HG03460 (cell line): ENCODE measurements around the gene TC2N.
A peak's percentile ranks its signal among the peaks of the same experiment; 100 is the strongest.
"Not testable (repeated sequence)": the region's sequence is repeated elsewhere in the genome, so short reads cannot be mapped to it uniquely, and the experiment has no call there.

Experiments used
- ATAC-seq: cut with Tn5 transposase; IDR thresholded peaks from one replicate; pipeline ENCODE4 v1.9.1; 2021; ENCODE audit not compliant: unreplicated experiment

The TC2N gene

DNA sequence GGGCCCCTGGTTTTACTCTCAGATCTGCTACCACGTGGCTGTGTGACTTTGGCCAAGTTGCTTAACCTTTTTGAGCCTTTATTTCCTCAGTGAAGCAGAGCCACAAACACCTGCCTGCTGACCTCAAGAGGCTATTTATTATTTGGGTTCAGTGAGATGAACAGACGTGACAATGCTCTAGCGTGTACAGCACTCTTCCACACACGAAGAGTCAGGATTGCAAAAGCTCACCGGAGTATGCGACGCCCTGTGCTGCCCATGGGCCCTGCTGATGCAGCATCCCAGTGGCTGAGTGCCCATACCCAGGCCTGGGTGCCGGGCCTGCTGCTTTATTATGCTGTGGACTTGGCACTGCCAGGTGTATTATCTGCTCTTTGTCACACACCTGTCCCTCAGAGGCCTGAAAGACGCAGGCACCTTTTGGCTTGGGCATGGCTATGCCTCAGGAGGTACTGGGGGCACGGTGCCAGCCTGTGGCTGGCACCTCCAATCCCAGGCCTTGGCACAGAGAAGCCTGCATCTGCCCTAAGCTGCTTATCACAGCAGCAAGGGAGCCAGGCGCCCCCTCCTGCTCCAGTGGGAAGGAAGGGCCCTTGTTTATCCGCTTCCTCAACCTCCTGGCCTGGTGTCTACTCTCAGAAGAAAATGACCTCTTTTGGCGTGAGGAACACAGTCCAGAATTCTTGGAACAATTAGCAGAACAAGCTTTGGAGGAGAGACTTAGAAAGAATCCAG is 22.3 kb upstream of the TC2N start:
- no peak for ATAC-seq

DNA sequence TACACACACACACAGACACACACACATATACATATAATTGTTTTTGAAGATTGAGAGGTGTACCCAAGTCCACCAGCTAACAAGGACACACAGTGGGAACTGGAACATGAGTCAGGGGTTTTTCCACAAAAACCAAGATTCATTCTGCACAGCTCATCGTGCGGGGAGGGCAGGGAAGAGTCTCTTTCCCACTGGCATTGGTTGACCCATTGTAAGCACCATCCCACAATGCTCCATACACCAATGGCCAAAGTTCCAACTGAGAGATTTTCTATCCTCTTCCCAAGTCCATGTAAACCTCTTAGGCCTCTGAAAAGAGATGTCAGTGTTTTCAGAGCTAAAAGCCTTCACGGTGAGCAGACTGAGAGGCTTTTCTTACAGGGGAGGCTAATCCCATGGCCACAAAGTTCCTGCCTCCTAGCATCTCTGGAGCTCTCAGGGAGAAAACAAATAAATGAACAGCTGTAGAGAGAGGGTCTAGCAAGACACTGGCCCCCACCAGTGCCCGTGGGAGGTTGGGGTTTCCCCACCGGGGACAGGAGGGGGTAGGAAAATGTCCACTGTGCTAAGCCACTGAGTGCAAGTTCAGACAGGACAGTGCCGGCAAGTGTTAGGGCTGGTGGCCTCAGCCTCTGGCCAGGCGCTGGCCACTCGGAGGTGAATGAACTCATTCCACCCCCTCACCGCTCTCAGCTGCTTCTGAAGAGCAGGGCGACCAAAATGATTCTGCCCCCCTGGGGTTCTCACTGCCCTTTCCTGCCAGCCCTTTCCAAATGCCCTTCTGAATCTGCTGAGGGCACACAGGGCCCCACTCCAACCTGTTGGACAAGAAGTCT is 21.5 kb upstream of the TC2N start:
- ATAC-seq: no peak

DNA sequence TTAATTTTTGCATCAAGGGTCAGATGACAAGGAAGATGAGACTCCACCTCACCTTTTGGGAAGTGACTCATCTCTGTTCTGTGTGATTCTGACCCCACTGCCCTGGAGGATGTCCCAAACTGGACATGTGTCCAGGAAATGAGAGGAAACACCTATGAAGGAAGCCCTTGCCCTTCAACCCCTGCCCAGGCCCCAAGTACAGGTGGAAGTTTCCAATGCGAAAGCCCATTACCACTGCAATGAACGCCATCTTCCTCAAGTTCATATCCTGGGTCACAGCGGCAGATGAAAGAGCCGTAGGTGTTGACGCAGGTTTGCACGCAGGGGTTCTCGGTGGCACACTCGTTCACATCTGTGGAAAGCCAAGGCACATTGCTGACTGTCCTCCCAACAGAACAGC is 19.6 kb upstream of the TC2N start:
- ATAC-seq: no peak

DNA sequence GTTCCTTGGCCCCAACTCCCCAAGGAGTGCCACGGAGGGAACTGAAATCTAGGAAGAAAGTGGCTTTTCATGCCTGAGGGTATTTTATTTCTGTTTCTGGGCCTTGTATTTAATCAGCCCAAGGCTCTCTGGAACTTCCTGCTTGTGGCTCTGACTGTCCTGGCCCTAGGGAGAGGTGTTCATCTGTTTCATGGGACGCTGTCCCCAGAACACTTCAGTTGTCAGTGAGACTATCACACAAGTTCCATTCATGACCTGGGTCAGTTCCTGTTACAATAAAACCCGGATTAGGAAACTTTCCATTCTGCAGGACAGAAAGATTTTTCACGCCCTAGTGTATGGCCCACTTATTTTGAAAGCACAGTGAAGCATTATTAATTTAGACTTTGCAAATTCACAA is 18.5 kb upstream of the TC2N start:
- ATAC-seq: no peak

DNA sequence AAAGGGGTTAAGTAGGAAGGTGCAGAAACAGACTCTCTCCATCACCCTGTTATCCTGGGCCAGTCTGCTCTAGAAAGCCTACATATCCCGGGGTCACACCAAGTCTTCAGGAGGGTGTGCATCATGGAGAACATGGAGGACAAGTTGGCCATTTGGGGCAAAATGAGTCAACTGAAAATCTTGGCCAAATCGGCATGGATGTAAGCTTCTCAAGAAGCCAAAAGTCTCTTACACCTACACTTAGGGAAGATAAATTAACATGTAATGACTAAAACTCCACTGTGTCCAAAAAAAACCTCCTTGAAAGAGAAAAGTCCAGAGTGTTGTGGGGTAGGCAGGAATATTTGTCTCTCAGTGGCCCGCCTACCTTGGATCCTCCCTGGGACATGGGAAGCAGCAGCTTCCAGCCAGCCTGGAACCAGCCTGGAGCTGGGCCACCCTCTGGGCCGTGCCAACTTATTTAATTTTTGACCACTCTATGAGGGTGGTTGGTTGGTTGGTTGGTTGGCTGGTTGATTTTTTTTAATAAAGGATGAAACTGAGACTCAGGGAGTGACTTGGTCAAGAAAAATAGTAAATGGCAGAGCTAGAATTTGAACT is 17.9 kb upstream of the TC2N start:
- no peak for ATAC-seq

DNA sequence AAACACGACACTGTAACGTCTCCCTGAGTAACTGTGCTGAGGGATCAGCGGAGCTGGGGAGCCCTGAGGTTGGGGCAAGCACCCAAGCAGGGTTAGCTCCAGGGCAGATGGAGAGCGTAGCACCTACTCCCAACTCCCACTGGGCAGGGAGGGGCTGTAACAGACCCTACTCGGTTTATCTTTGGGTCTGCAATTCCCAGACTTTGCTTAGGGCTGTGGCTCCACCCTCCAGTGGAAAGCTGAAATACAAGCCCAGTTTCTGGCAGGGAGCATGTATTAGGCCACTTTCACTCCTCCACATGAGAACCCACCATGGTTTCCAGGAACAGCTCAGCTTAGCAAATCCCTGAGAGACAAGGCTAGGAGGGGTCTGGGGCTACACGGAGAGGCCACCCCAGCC is 17.3 kb upstream of the TC2N start:
- ATAC-seq: no peak

DNA sequence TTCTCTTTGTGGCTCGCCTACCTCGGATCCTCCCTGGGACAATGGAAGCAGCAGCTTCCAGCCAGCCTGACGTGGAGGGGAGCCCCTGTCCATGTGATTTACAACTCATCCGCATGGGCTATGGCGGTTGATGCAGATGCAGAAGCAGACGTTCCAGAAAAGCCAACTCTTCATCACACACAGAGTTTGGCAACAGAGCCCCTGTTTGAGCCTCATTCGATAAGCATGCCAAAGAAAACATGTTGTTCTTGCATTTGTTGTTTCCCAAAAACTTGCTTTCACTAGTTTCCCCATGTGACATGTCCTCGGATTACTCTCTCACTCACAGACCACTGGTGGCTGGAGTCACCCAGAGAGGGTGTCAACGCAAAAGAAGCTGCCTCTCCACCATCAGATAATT is 16.4 kb upstream of the TC2N start:
- no peak for ATAC-seq

DNA sequence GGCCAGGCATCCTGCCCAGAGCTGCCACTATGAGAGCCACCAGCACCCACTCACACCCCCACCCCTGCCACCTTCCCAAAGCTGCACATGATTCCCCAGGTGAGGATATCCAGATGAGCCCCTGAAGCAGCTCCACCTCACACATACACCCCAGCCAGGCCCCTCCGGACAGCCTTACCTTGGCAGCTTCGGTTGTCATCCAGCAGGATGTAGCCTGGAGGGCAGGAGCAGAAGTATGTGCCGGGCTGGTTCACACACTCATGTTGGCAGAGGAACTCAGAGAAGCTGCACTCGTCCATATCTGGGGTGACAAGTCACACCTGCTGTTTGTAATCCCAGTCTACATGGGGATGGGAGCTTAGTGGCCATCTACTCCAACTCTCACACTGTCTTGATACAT is 15.4 kb upstream of the TC2N start:
- ATAC-seq: no peak

DNA sequence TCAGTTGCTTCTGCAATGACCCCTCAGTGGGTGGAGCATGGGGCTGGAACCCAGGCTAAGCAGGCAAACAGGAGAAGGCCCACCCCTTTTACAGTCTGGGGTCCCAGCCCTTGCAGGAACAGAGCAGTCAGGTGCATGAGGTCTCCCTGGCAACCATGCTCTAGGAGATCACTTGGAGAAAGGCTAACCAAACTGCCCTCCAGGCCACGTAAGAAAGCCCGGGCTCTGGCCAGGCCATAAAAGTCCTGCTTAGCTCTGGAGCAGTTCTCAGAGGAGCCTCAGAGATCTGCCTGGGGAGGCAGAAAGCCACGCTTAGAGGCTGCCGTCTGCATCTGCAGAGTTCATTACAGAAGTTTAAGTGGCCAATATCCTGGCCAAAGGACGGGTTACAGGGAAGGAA is 15.0 kb upstream of the TC2N start:
- ATAC-seq: no peak

DNA sequence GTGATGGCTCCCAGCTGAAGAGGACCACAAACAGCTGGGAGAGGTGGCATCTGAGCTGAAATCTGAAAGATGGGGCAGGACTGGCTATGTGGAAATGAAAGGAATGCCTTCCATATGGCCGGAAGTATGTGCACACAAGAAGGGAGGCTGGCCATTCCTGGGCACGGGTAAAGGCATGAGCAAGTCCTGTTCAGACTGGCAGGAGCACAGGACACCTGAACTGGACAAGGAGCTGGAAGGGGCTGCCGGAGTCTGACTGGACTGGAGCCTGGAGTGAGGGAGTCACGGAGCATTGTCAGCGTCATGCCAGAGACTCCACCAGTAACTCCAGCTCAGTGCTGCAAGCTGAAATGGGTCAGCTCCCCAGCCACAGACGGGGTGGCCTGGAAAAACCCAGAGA is 11.9 kb upstream of the TC2N start:
- ATAC-seq: no peak

DNA sequence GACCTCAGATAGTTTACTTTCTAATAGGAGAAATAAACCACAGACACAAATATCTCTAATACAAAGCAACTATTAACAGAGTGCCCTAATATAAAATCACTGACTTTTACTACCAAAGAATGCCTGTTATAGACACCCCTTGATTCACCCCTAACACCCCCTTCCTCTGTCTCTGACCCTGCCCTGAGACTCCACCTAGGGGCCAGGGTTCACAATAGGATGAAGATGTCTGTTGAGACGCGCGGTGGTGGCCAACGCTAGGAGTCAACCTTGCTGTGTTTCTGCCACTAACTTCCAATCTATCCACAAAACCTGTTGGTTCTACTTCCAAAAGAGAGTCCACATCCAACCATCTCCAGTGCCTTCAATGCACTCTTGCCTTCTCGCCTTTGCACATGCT is 10.9 kb upstream of the TC2N start:
- no peak for ATAC-seq

DNA sequence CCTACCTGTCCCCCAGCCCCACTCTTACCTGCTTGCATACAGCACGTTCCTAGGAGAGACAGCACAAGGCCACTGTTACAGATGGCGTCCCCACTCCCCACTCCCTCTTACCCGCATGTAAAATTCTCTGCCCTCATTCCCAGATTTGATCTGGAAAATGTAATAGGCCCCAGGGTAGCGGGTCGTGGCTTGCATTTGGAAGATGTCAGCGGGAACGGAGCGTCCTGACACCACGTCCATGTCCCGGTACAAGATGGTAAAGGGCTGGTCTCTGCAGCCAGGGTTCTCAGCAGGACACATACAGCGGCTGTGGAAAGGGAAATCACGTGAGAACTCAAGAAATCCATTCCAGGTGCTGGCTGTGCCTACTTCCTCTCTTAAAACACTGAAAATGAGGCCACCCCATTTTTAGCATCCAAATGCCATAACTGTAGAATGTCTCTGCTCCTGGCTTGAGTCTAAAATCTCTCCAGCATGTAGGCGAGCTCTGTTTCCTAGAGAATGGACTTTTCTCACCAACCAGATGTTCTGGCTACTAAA is 10.1 kb upstream of the TC2N start:
- ATAC-seq: no peak

DNA sequence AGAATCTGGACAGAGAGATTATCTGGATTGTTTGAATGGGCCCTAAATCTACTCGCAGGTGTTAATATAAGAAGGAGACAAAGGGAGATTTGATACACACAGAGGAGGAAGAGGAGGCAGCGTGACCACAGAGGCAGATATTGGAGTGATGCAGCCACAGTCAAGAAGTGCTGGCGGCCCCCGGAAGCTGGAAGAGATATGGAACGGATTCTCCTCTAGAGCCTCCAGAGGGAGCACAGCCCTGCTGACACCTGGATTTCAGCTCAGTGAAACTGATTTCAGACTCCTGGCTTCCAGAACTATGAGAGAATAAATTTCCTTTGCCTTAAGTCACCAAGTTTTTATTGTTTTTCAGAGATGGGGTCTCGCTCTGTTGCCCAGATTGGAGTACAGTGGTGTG is 9.2 kb upstream of the TC2N start:
- no peak for ATAC-seq

DNA sequence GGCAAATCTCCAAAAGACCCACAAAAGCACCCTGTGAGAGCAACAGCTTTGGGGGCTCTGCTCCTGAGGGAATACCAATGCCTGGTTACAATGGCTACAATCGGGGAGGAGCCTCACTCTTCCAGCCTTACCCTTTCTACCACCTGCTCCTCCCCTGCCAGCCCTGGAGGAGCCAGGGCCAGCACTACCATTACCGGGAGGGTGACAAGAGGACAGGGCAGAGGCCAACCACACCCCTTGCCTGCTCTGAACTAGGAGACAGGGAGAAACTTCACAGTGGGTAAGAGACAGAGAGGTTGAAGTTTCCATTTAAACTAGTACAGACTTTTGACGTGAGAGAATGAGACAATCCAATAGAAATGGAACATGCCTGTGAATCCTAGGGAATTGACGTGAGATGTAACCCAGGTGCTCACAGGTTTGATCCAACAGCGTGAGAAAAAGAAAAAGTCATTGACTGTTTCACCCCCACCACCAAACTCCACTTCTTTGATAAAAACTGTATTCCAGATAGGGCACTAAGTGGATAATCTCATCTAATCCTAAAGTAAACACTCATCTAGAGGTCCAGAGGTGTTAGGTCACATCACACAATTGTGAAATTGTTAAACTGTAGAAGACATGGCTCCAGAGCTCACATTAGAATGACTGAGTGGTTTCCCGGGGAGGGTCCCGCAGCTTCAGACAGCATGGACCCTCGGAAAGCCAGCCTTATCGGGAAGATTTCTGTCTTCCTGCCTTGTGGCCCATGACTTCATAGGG is 8.4 kb upstream of the TC2N start:
- ATAC-seq: no peak

DNA sequence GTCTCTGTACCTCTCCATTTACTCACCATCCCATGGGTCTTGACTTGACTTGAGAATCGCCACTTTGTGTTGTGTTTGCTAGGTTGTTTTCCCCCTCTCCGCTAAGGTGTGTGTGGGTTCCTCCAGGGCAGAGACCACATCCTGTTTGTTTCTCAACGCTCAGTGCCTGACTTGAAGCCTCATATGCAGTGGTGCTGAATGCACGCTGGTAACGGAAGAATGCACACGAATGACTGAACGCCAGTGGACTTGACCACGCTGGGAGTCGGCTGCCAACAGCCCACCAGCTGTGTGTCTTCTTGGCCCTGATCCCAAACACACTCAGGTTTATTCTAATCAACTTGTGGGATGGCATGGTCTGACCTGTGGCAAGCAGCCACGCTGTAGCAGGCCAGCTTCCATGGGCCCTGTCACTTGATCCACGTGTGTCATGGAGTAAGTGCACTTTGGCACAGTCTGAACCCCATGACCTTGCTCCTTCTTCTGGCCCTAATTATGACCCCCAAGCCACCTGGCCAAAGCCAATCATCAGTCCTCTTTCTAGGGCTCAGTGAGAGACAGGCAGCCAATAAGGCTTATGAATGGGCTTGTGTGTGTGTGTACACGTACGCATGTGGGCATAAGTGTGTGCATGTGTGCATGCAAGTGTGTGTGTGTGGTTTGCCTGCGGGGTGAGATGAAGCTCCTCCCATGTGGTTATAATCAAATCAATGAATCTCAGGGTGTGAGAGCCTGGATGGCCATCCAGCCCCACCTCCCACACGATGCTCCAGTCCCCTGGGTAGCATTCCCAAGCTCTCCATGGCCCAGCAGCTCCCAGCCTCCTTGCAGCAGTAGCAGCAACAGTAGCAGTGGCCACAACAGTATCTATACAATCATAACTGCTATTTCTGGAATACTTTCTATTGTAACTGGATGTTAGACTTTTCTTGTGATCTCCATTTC is 6.4 kb upstream of the TC2N start:
- ATAC-seq: peak; percentile 72

DNA sequence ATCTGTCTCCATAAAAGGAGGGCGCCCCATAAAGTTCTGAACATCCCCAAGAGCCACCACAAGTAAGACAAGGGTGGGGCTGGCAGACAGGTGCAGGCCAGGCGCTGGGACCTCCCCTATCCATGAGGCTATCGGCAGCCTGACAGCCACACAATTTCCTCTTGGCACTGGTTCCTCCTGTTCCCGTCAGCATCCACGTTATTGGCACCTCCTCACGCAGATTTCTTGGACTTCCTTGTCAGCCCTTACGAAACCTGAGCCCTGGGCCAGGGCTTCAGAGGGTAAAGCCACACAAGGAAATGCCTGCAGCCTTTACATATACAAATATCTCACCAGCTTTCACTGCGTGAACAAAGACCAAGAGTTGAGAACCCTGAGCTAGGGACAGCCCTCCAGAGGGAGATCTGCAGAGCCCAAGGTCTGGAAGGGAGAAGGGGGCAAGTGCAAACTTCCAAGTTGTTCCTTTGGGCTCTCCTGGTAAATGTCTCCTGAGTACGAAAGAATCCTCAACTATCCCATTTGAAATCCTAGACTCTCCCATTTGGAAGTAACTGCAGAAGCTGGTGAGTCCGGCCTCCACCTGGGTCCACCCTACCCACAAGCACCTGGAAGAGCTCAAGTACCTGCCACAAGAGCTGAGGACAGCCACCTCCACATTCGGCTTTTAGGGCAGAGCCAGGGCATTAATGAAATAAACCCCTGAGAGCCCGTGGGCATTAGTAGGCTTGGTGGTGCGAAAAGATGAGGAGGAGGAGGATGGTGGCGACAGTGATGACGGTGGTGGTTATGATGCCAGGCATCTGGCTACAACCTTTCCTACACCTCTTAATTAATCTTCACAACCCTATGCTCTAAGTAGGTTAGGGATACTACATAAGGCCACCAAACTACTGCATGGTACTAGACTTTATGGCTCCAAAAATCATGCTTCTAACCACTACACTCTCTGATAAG is 5.5 kb upstream of the TC2N start:
- ATAC-seq: peak; percentile 16

DNA sequence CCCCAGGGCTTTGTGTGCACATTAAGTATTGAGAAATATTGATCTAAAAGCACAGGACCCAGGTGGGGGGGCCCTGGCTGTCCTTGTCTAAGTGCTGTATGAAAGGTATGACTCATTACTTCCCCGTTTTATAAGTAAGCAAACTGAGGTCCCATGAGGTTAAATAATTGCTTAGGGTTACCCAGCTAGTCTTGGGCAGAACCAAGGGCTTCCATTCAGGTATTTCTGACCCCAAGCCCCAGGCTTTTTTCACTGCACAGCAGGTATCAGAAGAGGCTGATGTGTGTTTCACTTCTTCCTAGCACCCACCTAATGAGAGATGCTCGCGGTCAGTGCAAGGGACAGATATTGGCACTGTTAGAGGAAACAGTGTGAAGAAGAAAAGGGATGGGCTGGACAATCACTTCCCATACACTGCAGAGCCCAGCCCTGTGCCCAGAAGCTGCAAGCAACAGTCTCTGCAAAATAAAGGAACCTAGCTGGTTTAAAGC is 4.7 kb upstream of the TC2N start:
- ATAC-seq: peak; percentile 54

DNA sequence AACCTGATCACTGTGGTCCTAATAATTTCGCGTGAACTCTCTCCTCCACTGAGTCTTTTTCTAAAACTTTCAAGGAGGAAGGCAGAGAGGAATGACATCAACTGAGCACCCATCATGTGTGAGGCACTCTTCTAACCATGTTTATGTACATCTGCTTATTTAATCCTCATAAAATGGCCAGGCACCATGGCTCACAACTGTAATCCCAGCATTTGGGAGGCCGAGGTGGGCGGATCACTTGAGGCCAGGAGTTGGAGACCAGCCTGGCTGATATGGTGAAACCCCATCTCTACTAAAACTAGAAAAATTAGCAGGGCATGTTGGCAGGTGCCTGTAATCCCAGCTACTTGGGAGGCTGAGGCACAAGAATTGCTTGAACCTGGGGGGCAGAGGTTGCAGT is 4.1 kb upstream of the TC2N start:
- ATAC-seq: not testable (repeated sequence)

DNA sequence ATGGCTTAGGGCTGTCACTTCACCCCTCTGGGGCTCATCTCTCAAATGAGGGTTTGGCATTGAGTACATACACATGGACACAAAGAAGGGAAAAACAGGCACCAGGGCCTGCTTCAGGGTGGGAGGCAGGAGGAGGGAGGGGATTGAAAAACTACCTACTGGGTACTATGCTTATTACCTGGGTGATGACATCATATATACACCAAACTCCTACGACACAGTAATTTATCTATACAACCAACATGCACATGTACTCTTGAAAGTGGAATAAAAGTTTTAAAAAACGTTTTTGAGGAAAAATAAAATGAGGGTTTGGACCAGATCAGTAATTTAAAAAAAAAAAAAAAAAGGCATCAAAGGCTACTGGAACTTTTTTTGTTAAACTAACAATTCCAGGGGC is 3.6 kb upstream of the TC2N start:
- no peak for ATAC-seq
